ENCODE measurements around the gene TLE2. TPM values are rescaled to one million over a fixed set of nuclear protein-coding genes. Genes with fewer than 3 reads are reported as not detected.

Gene TLE2
- total RNA-seq, 2 donors from 2014 or later = 46.7 to 154 TPM

GRCh38 chr19:3035542-3036118 is 6.5 kb upstream of the TLE2 start:
- DNase-seq (ENCODE audit: low spot score) (peak; percentile 98), ATAC-seq (ENCODE audit: insufficient number of reproducible peaks, low FRiP score, low read depth) (peak; percentile 97)
- Histone ChIP-seq H3K4me1 (ENCODE audit: control insufficient read depth in 1 of 2, low read depth in 2 of 2) (peaks cover 9 to 18% of the 10 kb centered on the region in 2 donors), H3K36me3 (no peaks in the 10 kb centered on the region), H3K9me3 (no peaks in the 10 kb centered on the region), H3K4me3 (peak overlapping the region; percentile 81), H3K27ac (peak overlapping the region; percentile 90 to 92), H3K27me3 (replicated peaks; ENCODE audit: insufficient read depth) (no peaks in the 10 kb centered on the region)
- TF ChIP-seq, protein P1, sequence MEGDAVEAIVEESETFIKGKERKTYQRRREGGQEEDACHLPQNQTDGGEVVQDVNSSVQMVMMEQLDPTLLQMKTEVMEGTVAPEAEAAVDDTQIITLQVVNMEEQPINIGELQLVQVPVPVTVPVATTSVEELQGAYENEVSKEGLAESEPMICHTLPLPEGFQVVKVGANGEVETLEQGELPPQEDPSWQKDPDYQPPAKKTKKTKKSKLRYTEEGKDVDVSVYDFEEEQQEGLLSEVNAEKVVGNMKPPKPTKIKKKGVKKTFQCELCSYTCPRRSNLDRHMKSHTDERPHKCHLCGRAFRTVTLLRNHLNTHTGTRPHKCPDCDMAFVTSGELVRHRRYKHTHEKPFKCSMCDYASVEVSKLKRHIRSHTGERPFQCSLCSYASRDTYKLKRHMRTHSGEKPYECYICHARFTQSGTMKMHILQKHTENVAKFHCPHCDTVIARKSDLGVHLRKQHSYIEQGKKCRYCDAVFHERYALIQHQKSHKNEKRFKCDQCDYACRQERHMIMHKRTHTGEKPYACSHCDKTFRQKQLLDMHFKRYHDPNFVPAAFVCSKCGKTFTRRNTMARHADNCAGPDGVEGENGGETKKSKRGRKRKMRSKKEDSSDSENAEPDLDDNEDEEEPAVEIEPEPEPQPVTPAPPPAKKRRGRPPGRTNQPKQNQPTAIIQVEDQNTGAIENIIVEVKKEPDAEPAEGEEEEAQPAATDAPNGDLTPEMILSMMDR (IDR thresholded peaks at IDR 0.05) = no peak

DNA sequence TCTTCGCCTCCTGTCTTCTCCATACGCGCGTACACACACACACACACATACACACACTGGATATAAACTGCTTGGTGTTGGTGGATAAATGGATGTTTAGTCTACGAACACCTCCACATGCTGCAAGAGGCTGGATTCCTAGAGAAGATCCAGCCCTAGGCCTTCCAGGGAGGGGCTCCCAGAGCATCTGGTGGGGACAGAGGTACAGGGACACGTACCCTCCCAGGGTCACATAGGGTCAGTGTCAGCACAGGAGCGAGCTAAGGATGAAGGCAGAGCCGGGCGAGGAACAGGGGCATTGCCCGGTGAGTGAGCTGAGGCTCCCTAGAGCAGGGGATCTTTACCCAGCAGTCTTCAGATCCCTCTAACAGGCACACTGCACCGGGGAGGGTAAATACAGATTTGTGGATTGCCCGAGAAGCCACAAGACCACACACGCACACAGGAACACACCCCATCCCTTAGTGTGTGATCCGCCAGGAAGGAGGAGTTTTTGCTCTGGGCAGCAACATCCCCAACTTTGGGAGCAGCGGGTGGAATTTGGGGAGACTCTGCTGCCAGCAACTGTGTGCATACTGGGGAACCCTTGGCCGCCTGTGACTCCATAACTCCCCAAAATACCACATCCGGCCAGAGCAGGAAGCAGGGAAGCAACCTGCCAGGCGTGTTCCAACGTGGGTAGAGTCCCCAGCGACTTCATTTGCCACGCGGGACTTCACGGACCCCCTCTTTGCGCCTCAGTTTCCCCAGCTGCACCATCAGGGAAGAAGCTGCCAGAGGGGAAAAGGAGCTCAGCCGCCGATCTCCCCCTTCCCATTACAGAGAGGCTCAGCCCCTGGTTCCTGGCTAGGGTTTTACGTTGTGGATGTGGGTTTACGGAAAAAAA is 5.8 kb upstream of the TLE2 start:
- no peak for DNase-seq (ENCODE audit: low spot score)

DNA sequence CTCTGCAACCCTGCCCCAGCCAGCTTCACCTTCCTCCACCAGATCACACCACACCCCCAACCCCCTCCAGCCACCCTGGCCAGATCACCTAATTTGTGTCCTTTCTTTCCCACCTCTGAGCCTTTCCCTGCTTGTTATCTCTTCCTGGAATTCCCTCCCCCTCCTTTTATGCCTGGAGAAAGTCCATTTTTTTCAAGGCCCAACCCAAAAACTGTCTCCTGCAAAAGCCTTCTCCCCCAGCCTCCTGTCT is 5.3 kb upstream of the TLE2 start:
- H3K36me3 ChIP-seq = no peaks in the 10 kb centered on the region
- no peak overlapping the region for H3K27ac ChIP-seq
- no peaks in the 10 kb centered on the region for H3K9me3 ChIP-seq
- TF ChIP-seq, protein P1 (IDR thresholded peaks at IDR 0.05) = no peak
- H3K4me3 ChIP-seq = no peak overlapping the region
- no peak for ATAC-seq (ENCODE audit: insufficient number of reproducible peaks, low FRiP score, low read depth)
- peaks cover 9 to 23% of the 10 kb centered on the region in 2 donors for H3K4me1 ChIP-seq (ENCODE audit: control insufficient read depth in 1 of 2, low read depth in 2 of 2)
- no peaks in the 10 kb centered on the region for H3K27me3 ChIP-seq (replicated peaks; ENCODE audit: insufficient read depth)
- DNase-seq (ENCODE audit: low spot score) = no peak

More for the DNA sequence above, 5.8 kb upstream of the TLE2 start:
- TF ChIP-seq, protein P1 (IDR thresholded peaks at IDR 0.05) = no peak
- Histone ChIP-seq H3K27ac (no peak overlapping the region), H3K27me3 (replicated peaks; ENCODE audit: insufficient read depth) (no peaks in the 10 kb centered on the region), H3K4me3 (peak overlapping the region; percentile 81), H3K9me3 (no peaks in the 10 kb centered on the region), H3K36me3 (no peaks in the 10 kb centered on the region), H3K4me1 (ENCODE audit: control insufficient read depth in 1 of 2, low read depth in 2 of 2) (peaks cover 9 to 18% of the 10 kb centered on the region in 2 donors)
- no peak for ATAC-seq (ENCODE audit: insufficient number of reproducible peaks, low FRiP score, low read depth)

- ATAC-seq (ENCODE audit: insufficient number of reproducible peaks, low FRiP score, low read depth) (no peak), DNase-seq (ENCODE audit: low spot score) (no peak)
- H3K4me1 ChIP-seq (ENCODE audit: control insufficient read depth in 1 of 2, low read depth in 2 of 2) = peaks cover 9 to 23% of the 10 kb centered on the region in 2 donors
- no peaks in the 10 kb centered on the region for H3K27me3 ChIP-seq (replicated peaks; ENCODE audit: insufficient read depth)
- H3K4me3 ChIP-seq = no peak overlapping the region
- TF ChIP-seq, protein P1 (IDR thresholded peaks at IDR 0.05) = no peak
- no peaks in the 10 kb centered on the region for H3K9me3 ChIP-seq
- no peaks in the 10 kb centered on the region for H3K36me3 ChIP-seq
- no peak overlapping the region for H3K27ac ChIP-seq
These were observed 4.7 kb upstream of the TLE2 start for GRCh38 chr19:3033595-3034405.

DNA sequence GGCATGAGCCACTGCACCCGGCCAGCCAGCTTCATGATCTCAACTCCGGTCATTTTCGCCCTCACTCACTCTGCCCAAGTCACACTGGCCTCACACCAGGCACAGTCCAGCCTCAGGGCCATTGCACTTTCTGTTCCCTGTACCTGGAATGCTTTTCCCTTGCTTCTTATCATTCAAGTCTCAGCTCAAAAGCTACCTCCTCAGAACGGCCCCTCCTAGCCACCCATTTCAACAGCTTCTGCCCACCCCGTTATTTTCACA is 2.5 kb upstream of the TLE2 start:
- no peaks in the 10 kb centered on the region for H3K9me3 ChIP-seq
- no peak for DNase-seq (ENCODE audit: low spot score)
- no peaks in the 10 kb centered on the region for H3K27me3 ChIP-seq (replicated peaks; ENCODE audit: insufficient read depth)
- H3K27ac ChIP-seq = no peak overlapping the region
- H3K4me3 ChIP-seq = no peak overlapping the region
- H3K4me1 ChIP-seq (ENCODE audit: control insufficient read depth in 1 of 2, low read depth in 2 of 2) = peaks cover 9 to 32% of the 10 kb centered on the region in 2 donors
- H3K36me3 ChIP-seq = no peaks in the 10 kb centered on the region
- ATAC-seq (ENCODE audit: insufficient number of reproducible peaks, low FRiP score, low read depth) = no peak
- TF ChIP-seq, protein P1 (IDR thresholded peaks at IDR 0.05) = no peak
